ENCODE results near the gene BAG3.

BAG3 gene

GRCh38 chr10:119667562-119668328 is 16.6 kb downstream of the BAG3 start:
- DNase-seq, result peak; percentile 77

DNA sequence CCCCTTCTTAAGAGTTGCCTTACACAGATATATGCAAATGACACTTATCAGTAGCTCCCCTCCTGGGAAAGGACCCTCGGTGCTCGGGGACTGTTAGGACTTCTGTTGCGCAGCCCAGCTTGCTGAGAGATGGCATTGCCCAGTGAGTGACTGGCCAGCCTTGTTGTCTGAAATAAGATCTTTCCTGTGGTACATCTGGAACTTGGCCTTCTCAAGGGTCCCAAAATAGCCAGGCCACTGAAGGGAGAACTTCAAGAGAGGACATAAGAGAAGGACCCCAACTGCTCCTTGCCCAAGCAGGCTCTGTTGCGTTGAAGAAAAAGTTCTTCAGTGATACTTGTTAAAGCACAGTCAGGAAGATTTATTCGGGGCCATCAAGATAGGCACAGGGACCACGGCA is 17.3 kb downstream of the BAG3 start:
- DNase-seq, result peak; percentile 44

DNA sequence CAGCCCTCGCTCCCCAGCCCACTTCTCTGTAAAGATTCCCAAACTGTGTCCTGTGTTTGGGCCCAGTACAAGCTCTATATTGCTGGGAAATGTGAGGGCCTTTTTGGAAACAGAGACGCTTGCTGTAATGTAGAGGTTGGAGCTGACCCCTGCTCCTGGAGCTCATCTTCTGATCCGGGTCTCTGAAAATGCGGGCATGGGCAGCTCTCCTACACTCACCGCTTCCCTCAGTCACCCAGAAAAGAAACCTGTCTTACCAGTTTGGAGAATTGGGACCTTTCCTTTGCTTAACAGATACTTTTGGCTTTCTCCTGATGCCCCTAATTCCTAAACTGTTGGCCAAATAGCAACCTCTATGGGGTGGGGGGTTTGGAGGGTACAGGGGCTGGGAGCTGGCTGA is 18.2 kb downstream of the BAG3 start:
- DNase-seq, result no peak

GRCh38 chr10:119669975-119670640 is 18.9 kb downstream of the BAG3 start:
- no peak for DNase-seq

DNA sequence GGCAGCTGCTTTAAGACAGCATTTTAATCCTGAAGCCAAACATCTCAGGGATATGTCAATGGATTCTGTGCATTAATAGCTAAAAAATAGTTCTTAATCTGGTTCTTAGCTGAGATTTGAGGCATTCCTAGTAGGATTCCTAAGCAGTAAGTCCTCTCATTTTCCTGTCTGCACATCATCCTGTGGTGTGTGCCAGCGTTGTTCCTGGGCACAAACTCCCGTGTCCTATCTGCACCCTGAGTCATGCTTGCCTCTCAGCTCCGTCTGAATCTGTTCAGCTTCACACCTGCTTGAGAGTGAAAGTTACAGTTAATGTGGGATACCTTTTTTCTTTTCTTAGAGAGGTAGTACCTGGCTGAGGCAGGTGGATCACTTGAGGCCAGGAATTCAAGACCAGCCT is 19.5 kb downstream of the BAG3 start:
- no peak for DNase-seq

GRCh38 chr10:119671381-119671780 is 20.2 kb downstream of the BAG3 start:
- DNase-seq, result no peak

DNA sequence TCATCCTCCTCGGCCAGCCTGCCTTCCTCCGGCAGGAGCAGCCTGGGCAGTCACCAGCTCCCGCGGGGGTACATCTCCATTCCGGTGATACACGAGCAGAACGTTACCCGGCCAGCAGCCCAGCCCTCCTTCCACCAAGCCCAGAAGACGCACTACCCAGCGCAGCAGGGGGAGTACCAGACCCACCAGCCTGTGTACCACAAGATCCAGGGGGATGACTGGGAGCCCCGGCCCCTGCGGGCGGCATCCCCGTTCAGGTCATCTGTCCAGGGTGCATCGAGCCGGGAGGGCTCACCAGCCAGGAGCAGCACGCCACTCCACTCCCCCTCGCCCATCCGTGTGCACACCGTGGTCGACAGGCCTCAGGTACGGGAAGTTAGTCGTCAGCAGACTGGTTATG is 21.1 kb downstream of the BAG3 start:
- no peak for DNase-seq

GRCh38 chr10:119673271-119673670 is 22.1 kb downstream of the BAG3 start:
- no peak for DNase-seq

DNA sequence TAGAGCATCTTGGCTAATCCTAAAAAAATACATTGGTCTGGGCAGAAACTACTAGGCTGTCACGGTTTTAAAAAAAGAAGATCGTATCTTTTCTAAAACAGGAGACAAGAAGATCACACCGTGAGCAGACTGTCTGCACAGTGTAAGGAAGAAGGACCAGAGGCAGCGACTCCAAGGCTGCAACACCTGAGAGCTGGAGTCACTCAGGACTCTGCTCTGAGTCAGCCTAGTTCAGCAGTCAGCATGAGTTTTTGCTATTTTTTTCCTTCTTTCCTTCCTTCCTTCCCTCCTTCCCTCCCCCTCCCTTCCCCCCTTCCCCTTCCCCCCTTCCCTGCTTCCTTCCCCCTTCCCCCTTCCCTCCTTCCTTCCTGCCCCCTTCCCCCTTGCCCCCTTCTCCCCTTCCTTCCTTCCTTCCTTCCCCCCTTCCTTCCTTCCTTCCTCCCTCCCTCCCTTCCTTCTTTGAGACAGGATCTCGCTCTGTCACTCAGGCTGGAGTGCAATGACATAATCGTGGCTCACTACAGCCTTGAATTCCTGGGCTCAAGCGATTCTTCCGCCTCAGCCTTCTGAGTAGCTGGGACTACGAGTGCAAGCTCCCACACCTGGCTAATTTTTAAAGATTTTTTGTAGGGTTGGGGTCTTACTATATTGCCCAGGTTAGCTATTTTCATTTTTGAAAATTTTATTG is 24.4 kb downstream of the BAG3 start:
- DNase-seq, result no peak

- DNase-seq, result no peak
Observed at GRCh38 chr10:119677126-119677525, 25.9 kb downstream of the BAG3 start.

GRCh38 chr10:119677904-119678755 is 26.9 kb downstream of the BAG3 start:
- DNase-seq, result no peak

GRCh38 chr10:119679480-119679829 is 28.3 kb downstream of the BAG3 start:
- no peak for DNase-seq

DNA sequence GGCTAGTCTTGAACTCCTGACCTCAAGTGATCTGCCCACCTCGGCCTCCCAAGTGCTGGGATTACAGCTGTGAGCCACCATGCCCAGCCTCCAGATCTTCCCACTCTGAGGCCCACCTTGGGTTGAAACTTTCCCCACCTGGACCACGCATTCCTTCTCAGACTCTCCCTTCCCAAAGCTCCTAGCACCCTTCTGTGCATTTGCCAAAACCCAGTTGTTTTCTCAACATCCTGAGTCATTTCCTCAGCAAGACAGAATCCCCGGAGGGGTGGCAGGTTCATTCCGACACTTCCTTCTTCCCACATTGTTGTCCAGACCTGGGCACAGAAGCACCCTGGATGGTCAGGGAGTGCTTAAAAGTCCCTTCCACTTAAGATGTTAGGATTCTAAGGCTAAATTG is 28.9 kb downstream of the BAG3 start:
- no peak for DNase-seq

- no peak for DNase-seq
Observed at GRCh38 chr10:119680650-119681081, 29.5 kb downstream of the BAG3 start.

- peak; percentile 86 for DNase-seq
Observed at GRCh38 chr10:119686465-119687191, 35.4 kb downstream of the BAG3 start.

- DNase-seq, result peak; percentile 23
Observed at GRCh38 chr10:119687192-119688032, 36.2 kb downstream of the BAG3 start.

- peak; percentile 26 for DNase-seq
Observed at GRCh38 chr10:119688033-119688508, 36.9 kb downstream of the BAG3 start.

- no peak for DNase-seq
Observed at GRCh38 chr10:119689016-119689580, 37.9 kb downstream of the BAG3 start.

DNA sequence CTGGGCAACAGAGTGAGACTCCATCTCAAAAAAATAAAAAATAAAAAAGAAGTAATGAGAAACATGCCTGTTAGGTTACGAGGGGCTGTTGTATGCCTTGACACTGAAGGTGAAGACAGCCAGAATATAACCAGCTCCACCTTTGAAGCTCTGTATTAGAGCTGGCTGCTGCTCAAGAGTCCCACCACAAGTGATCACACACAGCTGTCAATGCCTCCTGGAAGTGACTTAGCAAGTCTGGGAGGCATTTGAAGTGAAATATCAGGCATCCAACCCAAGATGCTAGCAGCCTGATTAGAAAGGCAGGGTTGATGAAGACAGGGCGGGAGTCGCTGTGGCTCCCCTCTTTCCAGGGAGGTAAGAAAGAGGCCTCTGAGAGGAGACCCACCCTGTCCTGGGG is 40.5 kb downstream of the BAG3 start:
- peak; percentile 5 for DNase-seq

- DNase-seq, result no peak
Observed at GRCh38 chr10:119693262-119693957, 42.2 kb downstream of the BAG3 start.
